HEK293 (cell line): Measurements from ENCODE around the gene TPSAB1.

Source experiments
- ZNF133 ChIP-seq: fragments of 450-650 bp; formaldehyde crosslinking; IDR thresholded peaks from 2 replicates; pipeline ENCODE4 v1.5.1; 2016; ENCODE audit warnings: missing biosample characterization, missing genetic modification characterization
- TF ChIP-seq, protein P1 (sequence below): fragments of 450-650 bp; formaldehyde crosslinking; IDR thresholded peaks from 2 replicates; pipeline ENCODE4 v1.5.1; 2016; ENCODE audit warnings: missing biosample characterization, missing genetic modification characterization, low read depth
- TF ChIP-seq, protein P2 (sequence below): fragments of 450-650 bp; formaldehyde crosslinking; IDR thresholded peaks from 2 replicates; pipeline ENCODE4 v1.5.1; 2016; ENCODE audit warnings: missing biosample characterization, missing genetic modification characterization
- TF ChIP-seq, protein P3 (sequence below): fragments of 450-650 bp; formaldehyde crosslinking; IDR thresholded peaks from 2 replicates; pipeline ENCODE4 v1.5.1; 2016; ENCODE audit warnings: missing biosample characterization, missing genetic modification characterization

DNA sequence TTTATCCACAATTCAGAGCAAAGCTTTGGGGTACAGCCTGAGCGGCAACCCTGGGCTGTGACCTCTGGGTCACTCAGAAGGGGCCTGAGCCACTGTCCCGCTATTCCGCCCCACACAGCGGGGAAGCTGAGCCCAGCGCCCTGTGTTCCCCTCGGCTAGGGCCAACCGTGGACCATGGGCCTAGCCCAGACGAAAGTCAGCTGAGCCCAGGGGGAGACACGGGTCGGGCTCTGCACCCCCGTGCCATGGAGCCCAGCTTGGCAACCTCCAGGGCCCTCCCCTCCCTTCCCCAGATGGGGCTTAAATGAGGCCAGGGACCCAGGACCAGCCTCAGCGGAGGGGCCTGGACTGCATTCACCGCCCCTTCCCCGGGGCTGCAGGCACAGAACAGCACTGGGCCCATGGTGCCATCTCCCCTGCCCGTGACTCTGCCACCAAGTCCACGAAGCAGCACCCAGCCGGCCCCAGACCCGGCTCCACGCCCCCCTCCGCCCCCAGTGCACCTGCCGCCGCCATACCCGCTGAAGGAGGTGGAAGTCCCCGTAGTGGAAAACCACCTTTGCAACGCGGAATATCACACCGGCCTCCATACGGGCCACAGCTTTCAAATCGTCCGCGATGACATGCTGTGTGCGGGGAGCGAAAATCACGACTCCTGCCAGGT is 17.2 kb downstream of the TPSAB1 start:
- TF ChIP-seq, protein P1, sequence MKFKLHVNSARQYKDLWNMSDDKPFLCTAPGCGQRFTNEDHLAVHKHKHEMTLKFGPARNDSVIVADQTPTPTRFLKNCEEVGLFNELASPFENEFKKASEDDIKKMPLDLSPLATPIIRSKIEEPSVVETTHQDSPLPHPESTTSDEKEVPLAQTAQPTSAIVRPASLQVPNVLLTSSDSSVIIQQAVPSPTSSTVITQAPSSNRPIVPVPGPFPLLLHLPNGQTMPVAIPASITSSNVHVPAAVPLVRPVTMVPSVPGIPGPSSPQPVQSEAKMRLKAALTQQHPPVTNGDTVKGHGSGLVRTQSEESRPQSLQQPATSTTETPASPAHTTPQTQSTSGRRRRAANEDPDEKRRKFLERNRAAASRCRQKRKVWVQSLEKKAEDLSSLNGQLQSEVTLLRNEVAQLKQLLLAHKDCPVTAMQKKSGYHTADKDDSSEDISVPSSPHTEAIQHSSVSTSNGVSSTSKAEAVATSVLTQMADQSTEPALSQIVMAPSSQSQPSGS (tag by site-specific recombination) = no peak
- TF ChIP-seq, protein P2, sequence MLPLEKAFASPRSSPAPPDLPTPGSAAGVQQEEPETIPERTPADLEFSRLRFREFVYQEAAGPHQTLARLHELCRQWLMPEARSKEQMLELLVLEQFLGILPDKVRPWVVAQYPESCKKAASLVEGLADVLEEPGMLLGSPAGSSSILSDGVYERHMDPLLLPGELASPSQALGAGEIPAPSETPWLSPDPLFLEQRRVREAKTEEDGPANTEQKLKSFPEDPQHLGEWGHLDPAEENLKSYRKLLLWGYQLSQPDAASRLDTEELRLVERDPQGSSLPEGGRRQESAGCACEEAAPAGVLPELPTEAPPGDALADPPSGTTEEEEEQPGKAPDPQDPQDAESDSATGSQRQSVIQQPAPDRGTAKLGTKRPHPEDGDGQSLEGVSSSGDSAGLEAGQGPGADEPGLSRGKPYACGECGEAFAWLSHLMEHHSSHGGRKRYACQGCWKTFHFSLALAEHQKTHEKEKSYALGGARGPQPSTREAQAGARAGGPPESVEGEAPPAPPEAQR (tag by site-specific recombination) = no peak
- no peak for TF ChIP-seq ZNF133 (tag by site-specific recombination)
- TF ChIP-seq, protein P3, sequence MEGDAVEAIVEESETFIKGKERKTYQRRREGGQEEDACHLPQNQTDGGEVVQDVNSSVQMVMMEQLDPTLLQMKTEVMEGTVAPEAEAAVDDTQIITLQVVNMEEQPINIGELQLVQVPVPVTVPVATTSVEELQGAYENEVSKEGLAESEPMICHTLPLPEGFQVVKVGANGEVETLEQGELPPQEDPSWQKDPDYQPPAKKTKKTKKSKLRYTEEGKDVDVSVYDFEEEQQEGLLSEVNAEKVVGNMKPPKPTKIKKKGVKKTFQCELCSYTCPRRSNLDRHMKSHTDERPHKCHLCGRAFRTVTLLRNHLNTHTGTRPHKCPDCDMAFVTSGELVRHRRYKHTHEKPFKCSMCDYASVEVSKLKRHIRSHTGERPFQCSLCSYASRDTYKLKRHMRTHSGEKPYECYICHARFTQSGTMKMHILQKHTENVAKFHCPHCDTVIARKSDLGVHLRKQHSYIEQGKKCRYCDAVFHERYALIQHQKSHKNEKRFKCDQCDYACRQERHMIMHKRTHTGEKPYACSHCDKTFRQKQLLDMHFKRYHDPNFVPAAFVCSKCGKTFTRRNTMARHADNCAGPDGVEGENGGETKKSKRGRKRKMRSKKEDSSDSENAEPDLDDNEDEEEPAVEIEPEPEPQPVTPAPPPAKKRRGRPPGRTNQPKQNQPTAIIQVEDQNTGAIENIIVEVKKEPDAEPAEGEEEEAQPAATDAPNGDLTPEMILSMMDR (tag by site-specific recombination) = no peak
